Heart left ventricle (tissue), 13 donors: Measurements from ENCODE around the gene GATA5.

Experiments used
- POLR2A ChIP-seq, 2 donors: fragments of 450-650 bp; IDR thresholded peaks; one replicate each; pipeline ENCODE4 v1.6.1; 2017; ENCODE audit warnings: antibody characterized with exemption in 2 of 2, mild to moderate bottlenecking in 2 of 2, moderate library complexity in 2 of 2
- TF ChIP-seq, protein P1 (sequence below), 12 donors: fragments of 200-600 bp; sonication (generic) in 4 of 12; IDR thresholded peaks; one replicate each; pipeline versions ENCODE4 v1.5.0 to v1.8.0; 2018 to 2022; ENCODE audit warnings: antibody characterized with exemption in 12 of 12, mild to moderate bottlenecking in 5 of 12
- donor health status: ischemic (EF 13 %, LVEDD 7.1; RV severe dilation, severe dysfunction).
- donor health status: DM: no; HTN: yes; CAD: no.
- donor health status: DM: no; HTN: no; CAD: no.
- donor health status: ischemic (EF 25% LVEDD 6.9; RV normal size, moderate dysfunction).
- donor health status: ischemic (EF 25% LVEDD 5.7; RV mildly dilated, moderate dysfunction).
- donor health status: ischemic (EF 35%, LVEDD 5.7; RV mildly dilated, moderate dysfunction).
- donor health status: nonischemic (EF 11% LVEDD 7.7; RV severe dilation, severe dysfunction).
- donor health status: DM: yes; HTN: yes; CAD: no.
- donor health status: PGD.
- donor health status: ischemic (EF 29% LVEDD 5.4; RV normal size, mild dysfunction).
- donor health status: nonischemic (EF 23%, LVEDD 6.1; RV moderate dilation, normal function).

DNA sequence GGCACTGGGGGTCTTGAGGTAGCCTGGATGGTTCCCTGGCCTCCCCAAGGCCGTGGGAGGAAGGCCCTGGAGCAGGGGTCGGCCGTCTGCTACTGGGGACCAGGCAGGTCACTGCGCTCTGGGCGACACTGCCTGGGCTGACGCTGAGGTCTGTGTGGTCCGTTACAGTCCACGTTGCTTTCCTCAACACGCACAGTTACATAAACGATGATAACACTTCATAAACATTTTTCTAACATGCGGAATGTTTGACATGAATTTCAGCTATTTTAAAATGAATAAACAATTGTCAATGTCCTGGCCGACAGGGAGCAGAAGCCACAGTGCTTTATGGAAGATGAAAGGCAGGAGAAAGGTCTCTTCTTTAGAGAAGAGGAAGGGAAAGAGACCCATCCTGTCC, 38.3 kb downstream of the GATA5 start:
- no peak for TF ChIP-seq POLR2A (IDR thresholded peaks at IDR 0.05)
- TF ChIP-seq, protein P1, sequence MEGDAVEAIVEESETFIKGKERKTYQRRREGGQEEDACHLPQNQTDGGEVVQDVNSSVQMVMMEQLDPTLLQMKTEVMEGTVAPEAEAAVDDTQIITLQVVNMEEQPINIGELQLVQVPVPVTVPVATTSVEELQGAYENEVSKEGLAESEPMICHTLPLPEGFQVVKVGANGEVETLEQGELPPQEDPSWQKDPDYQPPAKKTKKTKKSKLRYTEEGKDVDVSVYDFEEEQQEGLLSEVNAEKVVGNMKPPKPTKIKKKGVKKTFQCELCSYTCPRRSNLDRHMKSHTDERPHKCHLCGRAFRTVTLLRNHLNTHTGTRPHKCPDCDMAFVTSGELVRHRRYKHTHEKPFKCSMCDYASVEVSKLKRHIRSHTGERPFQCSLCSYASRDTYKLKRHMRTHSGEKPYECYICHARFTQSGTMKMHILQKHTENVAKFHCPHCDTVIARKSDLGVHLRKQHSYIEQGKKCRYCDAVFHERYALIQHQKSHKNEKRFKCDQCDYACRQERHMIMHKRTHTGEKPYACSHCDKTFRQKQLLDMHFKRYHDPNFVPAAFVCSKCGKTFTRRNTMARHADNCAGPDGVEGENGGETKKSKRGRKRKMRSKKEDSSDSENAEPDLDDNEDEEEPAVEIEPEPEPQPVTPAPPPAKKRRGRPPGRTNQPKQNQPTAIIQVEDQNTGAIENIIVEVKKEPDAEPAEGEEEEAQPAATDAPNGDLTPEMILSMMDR (IDR thresholded peaks at IDR 0.05), result no peak
